ENCODE data around the gene CCDC141.
"Not testable (repeated sequence)": the region's sequence is repeated elsewhere in the genome, so short reads cannot be mapped to it uniquely, and the experiment has no call there.

The CCDC141 gene

GRCh38 chr2:178998539-178998938 is 51.4 kb downstream of the CCDC141 start:
- Histone ChIP-seq H3K4me3 (replicated peaks; ENCODE audit: low read depth, low read length) (no peak overlapping the region), H3K36me3 (ENCODE audit: control insufficient read depth, insufficient read depth, low read length) (no peaks in the 10 kb centered on the region; the same call in 1 of the 2 replicates), H3K27me3 (replicated peaks; ENCODE audit: control insufficient read depth, insufficient read depth, low read length) (no peaks in the 10 kb centered on the region)
- no peak for DNase-seq (ENCODE audit: extremely low read depth, insufficient read length)
- TF ChIP-seq CTCF (IDR thresholded peaks at IDR 0.05; ENCODE audit: insufficient read depth, low read length, poor library complexity, severe bottlenecking), result no peak

- DNase-seq (ENCODE audit: extremely low read depth, insufficient read length), result no peak
- no peaks in the 10 kb centered on the region for H3K27me3 ChIP-seq (replicated peaks; ENCODE audit: control insufficient read depth, insufficient read depth, low read length)
- no peak for TF ChIP-seq CTCF (IDR thresholded peaks at IDR 0.05; ENCODE audit: insufficient read depth, low read length, poor library complexity, severe bottlenecking)
Observed at GRCh38 chr2:178997477-178997876, 52.5 kb downstream of the CCDC141 start.

GRCh38 chr2:178997067-178997466 is 52.9 kb downstream of the CCDC141 start:
- TF ChIP-seq CTCF (IDR thresholded peaks at IDR 0.05; ENCODE audit: insufficient read depth, low read length, poor library complexity, severe bottlenecking), result no peak

More at GRCh38 chr2:178997477-178997876, 52.5 kb downstream of the CCDC141 start:
- H3K36me3 ChIP-seq (ENCODE audit: control insufficient read depth, insufficient read depth, low read length), result no peaks in the 10 kb centered on the region; the same call in 1 of the 2 replicates
- no peak overlapping the region for H3K4me3 ChIP-seq (replicated peaks; ENCODE audit: low read depth, low read length)

GRCh38 chr2:178994264-178994663 is 55.7 kb downstream of the CCDC141 start:
- no peaks in the 10 kb centered on the region for H3K27me3 ChIP-seq (replicated peaks; ENCODE audit: control insufficient read depth, insufficient read depth, low read length)

More at GRCh38 chr2:178997067-178997466, 52.9 kb downstream of the CCDC141 start:
- no peak overlapping the region for H3K4me3 ChIP-seq (replicated peaks; ENCODE audit: low read depth, low read length)
- DNase-seq (ENCODE audit: extremely low read depth, insufficient read length), result no peak
- H3K36me3 ChIP-seq (ENCODE audit: control insufficient read depth, insufficient read depth, low read length), result no peaks in the 10 kb centered on the region; the same call in 1 of the 2 replicates
- no peaks in the 10 kb centered on the region for H3K27me3 ChIP-seq (replicated peaks; ENCODE audit: control insufficient read depth, insufficient read depth, low read length)

GRCh38 chr2:178993788-178994187 is 56.1 kb downstream of the CCDC141 start:
- H3K27me3 ChIP-seq (replicated peaks; ENCODE audit: control insufficient read depth, insufficient read depth, low read length), result no peaks in the 10 kb centered on the region
- no peak for TF ChIP-seq CTCF (IDR thresholded peaks at IDR 0.05; ENCODE audit: insufficient read depth, low read length, poor library complexity, severe bottlenecking)
- no peak for DNase-seq (ENCODE audit: extremely low read depth, insufficient read length)
- no peaks in the 10 kb centered on the region; the same call in 1 of the 2 replicates for H3K36me3 ChIP-seq (ENCODE audit: control insufficient read depth, insufficient read depth, low read length)
- no peak overlapping the region for H3K4me3 ChIP-seq (replicated peaks; ENCODE audit: low read depth, low read length)

More at GRCh38 chr2:178994264-178994663, 55.7 kb downstream of the CCDC141 start:
- no peak for TF ChIP-seq CTCF (IDR thresholded peaks at IDR 0.05; ENCODE audit: insufficient read depth, low read length, poor library complexity, severe bottlenecking)
- DNase-seq (ENCODE audit: extremely low read depth, insufficient read length), result no peak
- Histone ChIP-seq H3K36me3 (ENCODE audit: control insufficient read depth, insufficient read depth, low read length) (no peaks in the 10 kb centered on the region; the same call in 1 of the 2 replicates), H3K4me3 (replicated peaks; ENCODE audit: low read depth, low read length) (no peak overlapping the region)

GRCh38 chr2:178992719-178993118 is 57.2 kb downstream of the CCDC141 start:
- not testable (repeated sequence) for H3K27me3 ChIP-seq (replicated peaks; ENCODE audit: control insufficient read depth, insufficient read depth, low read length); H3K4me3 ChIP-seq (replicated peaks; ENCODE audit: low read depth, low read length); H3K36me3 ChIP-seq (ENCODE audit: control insufficient read depth, insufficient read depth, low read length); DNase-seq (ENCODE audit: extremely low read depth, insufficient read length)

Data from GM06990 (cell line).